Upper lobe of right lung (tissue), 1 donor: ENCODE data around the gene SOCS6. TPM values are rescaled to one million over a fixed set of nuclear protein-coding genes. Genes with fewer than 3 reads are reported as not detected.
"Not testable (repeated sequence)": the region's sequence is repeated elsewhere in the genome, so short reads cannot be mapped to it uniquely, and the experiment has no call there.

Experiments used
- ATAC-seq: fragments of 200-7000 bp; cut with Tn5 transposase; one replicate; pipeline ENCODE4 v1.9.1; 2020; ENCODE audit warnings: mild to moderate bottlenecking, moderate library complexity
- DNase-seq: peaks from one replicate; pipeline ENCODE4 v3.0.0-alpha.2; 2020
- H3K27ac ChIP-seq: fragments of 200-600 bp; one replicate; pipeline ENCODE4 v1.8.0; 2022
- H3K27me3 ChIP-seq: fragments of 200-600 bp; one replicate; pipeline ENCODE4 v1.8.0; 2022; ENCODE audit warnings: mild to moderate bottlenecking
- H3K36me3 ChIP-seq: fragments of 200-600 bp; one replicate; pipeline ENCODE4 v1.8.0; 2022
- H3K4me1 ChIP-seq: fragments of 200-600 bp; one replicate; pipeline ENCODE4 v1.8.0; 2022
- H3K4me3 ChIP-seq: fragments of 200-600 bp; one replicate; pipeline ENCODE4 v1.8.0; 2022; ENCODE audit warnings: mild to moderate bottlenecking
- H3K9me3 ChIP-seq: fragments of 200-600 bp; one replicate; pipeline ENCODE4 v1.8.0; 2022
- intact Hi-C: fragments of 100-400 bp; cut with DNase I; formaldehyde crosslinking; loops from one replicate; pipeline ENCODE4 v1.11.0; 2022
- long read RNA-seq: library from polyadenylated mRNA; unstranded; transcript quantifications from one replicate; pipeline ENCODE4 v2.0.0, GENCODE V29; 2021
- total RNA-seq: library from RNA; stranded (reverse); fragmentation: NEBNext Ultra II Directional; extraction: Animal tissue kit (Norgen Biotek cat#: 25700); gene quantifications from one replicate; pipeline ENCODE4 v1.2.1, GENCODE V29; 2021
- TF ChIP-seq, protein P1 (sequence below): fragments of 200-600 bp; IDR thresholded peaks from one replicate; pipeline ENCODE4 v1.8.0; 2022; ENCODE audit warnings: antibody characterized with exemption
- donor health status: DM: no; HTN: yes; CAD: no; lungs with severe emphysema.

Gene SOCS6, protein sequence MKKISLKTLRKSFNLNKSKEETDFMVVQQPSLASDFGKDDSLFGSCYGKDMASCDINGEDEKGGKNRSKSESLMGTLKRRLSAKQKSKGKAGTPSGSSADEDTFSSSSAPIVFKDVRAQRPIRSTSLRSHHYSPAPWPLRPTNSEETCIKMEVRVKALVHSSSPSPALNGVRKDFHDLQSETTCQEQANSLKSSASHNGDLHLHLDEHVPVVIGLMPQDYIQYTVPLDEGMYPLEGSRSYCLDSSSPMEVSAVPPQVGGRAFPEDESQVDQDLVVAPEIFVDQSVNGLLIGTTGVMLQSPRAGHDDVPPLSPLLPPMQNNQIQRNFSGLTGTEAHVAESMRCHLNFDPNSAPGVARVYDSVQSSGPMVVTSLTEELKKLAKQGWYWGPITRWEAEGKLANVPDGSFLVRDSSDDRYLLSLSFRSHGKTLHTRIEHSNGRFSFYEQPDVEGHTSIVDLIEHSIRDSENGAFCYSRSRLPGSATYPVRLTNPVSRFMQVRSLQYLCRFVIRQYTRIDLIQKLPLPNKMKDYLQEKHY
- 20.9 TPM for total RNA-seq
- long read RNA-seq, full-length matches to known transcripts = 20 of 27 reads
- long read RNA-seq, partial matches to known transcripts = 2 of 27 reads
- long read RNA-seq, other reads (novel, unspliced or antisense) = 5 of 27 reads

DNA sequence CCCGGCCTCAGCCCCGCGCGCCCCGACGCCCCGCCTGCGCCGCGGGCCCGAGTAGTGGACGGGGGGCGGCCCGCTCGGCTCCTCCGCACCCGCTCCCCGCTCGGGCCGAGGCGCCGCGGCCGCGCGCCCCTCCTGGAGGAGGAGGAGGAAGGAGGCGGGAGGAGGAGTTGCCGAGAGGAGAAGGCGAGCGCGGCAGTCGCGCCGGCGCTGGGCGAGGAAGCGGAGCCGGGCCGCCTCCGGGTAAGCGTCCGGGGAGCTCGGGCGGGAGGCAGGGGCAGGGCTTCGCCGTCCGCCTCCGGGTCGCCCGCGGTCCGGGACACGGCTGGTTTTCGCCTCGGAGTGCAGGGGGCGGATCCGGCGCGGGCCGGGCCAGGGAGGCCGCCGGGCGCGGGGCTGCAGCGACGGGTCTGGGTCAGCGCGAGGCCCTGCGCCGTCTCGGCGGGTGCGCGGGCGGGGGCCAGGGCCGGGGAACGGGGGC lies at the start of gene SOCS6:
Gene SOCS6, plus strand, starts transcription at position 195 of the 478 bp plus-strand sequence. CDS start 35,624 bp downstream, outside the sequence.
- peak within 1 kb of the TSS; percentile 90 for H3K27ac ChIP-seq
- TF ChIP-seq, protein P1, sequence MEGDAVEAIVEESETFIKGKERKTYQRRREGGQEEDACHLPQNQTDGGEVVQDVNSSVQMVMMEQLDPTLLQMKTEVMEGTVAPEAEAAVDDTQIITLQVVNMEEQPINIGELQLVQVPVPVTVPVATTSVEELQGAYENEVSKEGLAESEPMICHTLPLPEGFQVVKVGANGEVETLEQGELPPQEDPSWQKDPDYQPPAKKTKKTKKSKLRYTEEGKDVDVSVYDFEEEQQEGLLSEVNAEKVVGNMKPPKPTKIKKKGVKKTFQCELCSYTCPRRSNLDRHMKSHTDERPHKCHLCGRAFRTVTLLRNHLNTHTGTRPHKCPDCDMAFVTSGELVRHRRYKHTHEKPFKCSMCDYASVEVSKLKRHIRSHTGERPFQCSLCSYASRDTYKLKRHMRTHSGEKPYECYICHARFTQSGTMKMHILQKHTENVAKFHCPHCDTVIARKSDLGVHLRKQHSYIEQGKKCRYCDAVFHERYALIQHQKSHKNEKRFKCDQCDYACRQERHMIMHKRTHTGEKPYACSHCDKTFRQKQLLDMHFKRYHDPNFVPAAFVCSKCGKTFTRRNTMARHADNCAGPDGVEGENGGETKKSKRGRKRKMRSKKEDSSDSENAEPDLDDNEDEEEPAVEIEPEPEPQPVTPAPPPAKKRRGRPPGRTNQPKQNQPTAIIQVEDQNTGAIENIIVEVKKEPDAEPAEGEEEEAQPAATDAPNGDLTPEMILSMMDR = no peak
- intact Hi-C loops = no loop called here
- H3K4me3 ChIP-seq = peak within 1 kb of the TSS; percentile 67
- no peaks in the 10 kb centered on the region for H3K36me3 ChIP-seq
- H3K27me3 ChIP-seq = no peaks in the 10 kb centered on the region
- DNase-seq = peak; percentile 89
- H3K4me1 ChIP-seq = peaks cover 33% of the 10 kb centered on the region
- H3K9me3 ChIP-seq = no peaks in the 10 kb centered on the region
- peak; percentile 83 for ATAC-seq

DNA sequence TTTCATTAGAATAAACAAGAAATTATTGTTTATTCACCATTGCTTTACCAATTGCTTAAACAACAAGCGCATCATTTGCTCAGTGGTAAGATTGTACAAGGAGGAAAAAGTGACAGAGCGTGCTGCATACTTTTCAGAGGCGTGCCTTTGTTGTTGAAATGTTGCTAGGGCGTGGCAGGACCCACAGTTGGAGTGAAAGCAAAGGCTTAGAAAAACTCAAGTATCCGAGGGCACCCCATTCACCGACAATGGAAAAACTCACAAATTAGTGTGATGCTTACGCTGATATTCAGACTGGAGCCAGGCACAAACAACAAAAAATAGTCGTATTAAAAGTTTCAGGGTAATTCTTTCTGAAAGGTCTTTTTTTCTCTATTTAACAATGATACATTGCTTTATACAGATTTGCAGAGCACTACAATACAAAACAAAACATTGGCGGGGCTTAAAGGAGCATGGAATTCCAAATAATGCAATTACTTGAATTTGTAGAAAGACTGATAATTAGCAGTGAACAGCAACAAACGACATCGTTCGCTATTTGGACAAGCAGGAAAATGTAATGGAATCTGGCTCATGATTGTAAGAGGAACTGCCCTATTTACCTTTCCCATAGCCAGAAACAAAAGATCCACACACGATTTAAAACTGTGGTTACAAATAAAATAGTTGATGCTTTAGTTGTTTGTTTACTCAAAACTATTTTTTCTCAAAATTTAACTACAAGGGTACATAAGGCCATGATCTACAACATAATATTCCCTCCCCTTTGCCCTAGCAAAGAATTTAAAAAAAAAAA lies 45.5 kb upstream of the SOCS6 start:
- no peak overlapping the region for H3K4me3 ChIP-seq
- no peaks in the 10 kb centered on the region for H3K9me3 ChIP-seq
- H3K4me1 ChIP-seq = no peaks in the 10 kb centered on the region
- TF ChIP-seq, protein P1 = no peak
- H3K36me3 ChIP-seq = no peaks in the 10 kb centered on the region
- DNase-seq = no peak
- peak; percentile 57 for ATAC-seq
- H3K27me3 ChIP-seq = no peaks in the 10 kb centered on the region
- no peak overlapping the region for H3K27ac ChIP-seq
- intact Hi-C loops = no loop called here

DNA sequence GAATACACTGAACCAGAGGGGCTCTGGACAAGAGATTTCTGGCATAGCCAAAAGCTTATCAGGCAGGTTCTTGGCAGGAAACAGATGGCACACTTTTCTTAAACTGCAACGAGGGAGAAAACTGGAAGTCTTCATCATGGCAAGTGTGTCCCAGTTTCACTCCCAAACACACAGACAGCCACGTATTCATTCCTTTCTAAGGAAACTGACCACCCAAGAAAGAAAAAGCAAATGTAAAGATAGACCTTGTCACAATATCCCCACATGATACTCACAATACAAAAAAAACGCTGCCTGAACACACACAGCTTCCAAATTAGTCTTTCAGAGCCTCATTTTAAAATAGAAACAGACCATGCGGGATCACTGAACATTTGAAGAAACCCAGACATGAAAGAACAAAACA lies 42.8 kb upstream of the SOCS6 start:
- Histone ChIP-seq H3K27ac (no peak overlapping the region), H3K27me3 (no peaks in the 10 kb centered on the region), H3K4me1 (no peaks in the 10 kb centered on the region), H3K36me3 (no peaks in the 10 kb centered on the region), H3K4me3 (no peak overlapping the region), H3K9me3 (no peaks in the 10 kb centered on the region)
- TF ChIP-seq, protein P1 = no peak
- ATAC-seq (no peak), DNase-seq (no peak)
- intact Hi-C loops = no loop called here

DNA sequence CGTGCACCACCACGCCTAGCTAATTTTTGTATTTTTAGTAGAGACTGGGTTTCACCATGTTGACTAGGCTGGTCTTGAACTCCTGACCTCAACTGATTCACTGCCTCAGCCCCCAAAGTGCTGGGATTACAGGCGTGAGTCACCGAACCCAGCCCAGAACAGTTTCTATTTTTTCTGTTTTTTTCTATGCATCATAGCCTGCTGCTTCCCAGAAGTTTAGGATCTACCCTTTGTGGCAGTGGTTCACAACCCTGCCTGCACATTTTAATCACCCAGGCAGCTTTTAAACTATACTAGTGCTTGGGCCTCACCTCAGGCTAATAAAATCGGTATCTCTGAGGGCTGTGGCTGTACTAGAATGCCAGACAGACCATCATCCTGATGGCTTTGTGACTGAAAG lies 39.7 kb upstream of the SOCS6 start:
- DNase-seq (no peak), ATAC-seq (no peak)
- H3K4me1 ChIP-seq = no peaks in the 10 kb centered on the region
- TF ChIP-seq, protein P1 = no peak
- H3K9me3 ChIP-seq = no peaks in the 10 kb centered on the region
- H3K36me3 ChIP-seq = no peaks in the 10 kb centered on the region
- no peak overlapping the region for H3K4me3 ChIP-seq
- no peak overlapping the region for H3K27ac ChIP-seq
- intact Hi-C loops = no loop called here
- no peaks in the 10 kb centered on the region for H3K27me3 ChIP-seq

DNA sequence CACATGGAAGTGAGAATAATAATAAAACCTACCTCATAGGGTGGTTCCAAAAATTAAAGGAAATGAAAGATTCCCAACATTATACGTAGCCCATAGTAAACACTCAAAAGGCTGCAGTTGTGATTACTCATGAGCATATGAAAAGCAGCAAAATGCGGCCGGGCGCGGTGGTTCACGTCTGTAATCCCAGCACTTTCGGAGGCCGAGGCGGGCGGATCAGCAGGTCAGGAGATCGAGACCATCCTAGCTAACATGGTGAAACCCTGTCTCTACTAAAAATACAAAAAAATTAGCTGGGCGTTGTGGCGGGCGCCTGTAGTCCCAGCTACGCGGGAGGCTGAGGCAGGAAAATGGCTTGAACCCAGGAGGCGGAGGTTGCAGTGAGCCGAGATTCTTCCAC lies 39.0 kb upstream of the SOCS6 start:
- H3K36me3 ChIP-seq, H3K4me1 ChIP-seq, DNase-seq, intact Hi-C loops, H3K4me3 ChIP-seq, ATAC-seq, H3K9me3 ChIP-seq, H3K27ac ChIP-seq, H3K27me3 ChIP-seq: not testable (repeated sequence)
